GM12878 (cell line): ENCODE measurements around the gene CASS4. TPM values are rescaled to one million over a fixed set of nuclear protein-coding genes. Genes with fewer than 3 reads are reported as not detected.

Experiments
- ATAC-seq: fragments of 200-7000 bp; cut with Tn5 transposase; 3 replicates; pipeline ENCODE4 v1.9.1; 2020; ENCODE audit warnings: mild to moderate bottlenecking, moderate library complexity
- BruUV-seq: library from RNA; stranded (reverse); fragments of 400-500 nt; replicated peaks from 2 replicates; lab custom pipeline; 2021; lab: Mats Ljungman, UMichigan
- CTCF ChIA-PET: fragments of 300-600 bp; sonication (Branson Sonifier 250); formaldehyde crosslinking; extraction: SDS; loops from one replicate; lab custom pipeline; 2021; ENCODE audit warnings: inconsistent platforms; lab: Yijun Ruan, JAX
- POLR2A ChIA-PET: fragments of 350-600 bp; formaldehyde crosslinking; extraction: SDS; loops from one replicate; lab custom pipeline; 2021; ENCODE audit warnings: inconsistent platforms; lab: Charles Lee
- RAD21 ChIA-PET: fragments of 300-600 bp; sonication (Branson Sonifier 250); formaldehyde crosslinking; loops from one replicate; lab custom pipeline; 2023; ENCODE audit warnings: antibody characterized with exemption; ENCODE audit not compliant: unreplicated experiment; lab: Charles Lee
- SMC1A ChIA-PET: fragments of 300-600 bp; sonication (Branson Sonifier 250); formaldehyde crosslinking; loops from one replicate; lab custom pipeline; 2023; ENCODE audit not compliant: unreplicated experiment, uncharacterized antibody; lab: Charles Lee
- DNase-seq: peaks from one replicate; pipeline ENCODE4 v3.0.0-alpha.2; 2011; ENCODE audit warnings: low read depth, low spot score
- FAIRE-seq: peaks from 3 replicates; lab custom pipeline; 2011; peaks lifted over from hg19 to GRCh38; lab: Jason Lieb, UNC
- H2AFZ ChIP-seq: 2 replicates; pipeline ENCODE4 v1.6.0; 2011; ENCODE audit warnings: low read depth, low read length, control low read depth; ENCODE audit not compliant: control insufficient read depth
- H3K27ac ChIP-seq: 2 replicates; pipeline ENCODE4 v1.5.1; 2011; ENCODE audit warnings: control low read depth; ENCODE audit not compliant: control insufficient read depth, insufficient read depth
- H3K27me3 ChIP-seq, 2 experiments: replicated peaks in 1 of 2; 2 replicates each; pipeline versions ENCODE4 v1.6.0 to v1.6.1; 2011; ENCODE audit warnings: low read length in 1 of 2; ENCODE audit not compliant: control insufficient read depth in 2 of 2, insufficient read depth in 2 of 2
- H3K36me3 ChIP-seq, 2 experiments: 2 replicates each; pipeline ENCODE4 v1.5.1; 2011; ENCODE audit warnings: low read length in 1 of 2; ENCODE audit not compliant: control insufficient read depth in 2 of 2, insufficient read depth in 2 of 2
- H3K4me1 ChIP-seq: 2 replicates; pipeline ENCODE4 v1.6.1; 2011; ENCODE audit warnings: mild to moderate bottlenecking, low read length, moderate library complexity, mixed read lengths; ENCODE audit not compliant: control insufficient read depth, insufficient read depth
- H3K4me2 ChIP-seq: 2 replicates; pipeline ENCODE4 v1.6.0; 2011; ENCODE audit warnings: control low read depth; ENCODE audit not compliant: control insufficient read depth, insufficient read depth
- H3K4me3 ChIP-seq: fragments of 200-600 bp; sonication (generic); 2 replicates; pipeline ENCODE4 v1.5.1; 2016
- H3K79me2 ChIP-seq: 2 replicates; pipeline ENCODE4 v1.6.0; 2011; ENCODE audit warnings: low read length; ENCODE audit not compliant: control insufficient read depth, insufficient read depth
- H3K9ac ChIP-seq: 2 replicates; pipeline ENCODE4 v1.8.0; 2011; ENCODE audit warnings: low read length, control low read depth, mixed read lengths; ENCODE audit not compliant: control insufficient read depth, insufficient read depth
- H3K9me3 ChIP-seq: replicated peaks from 3 replicates; pipeline ENCODE4 v1.5.1; 2011; ENCODE audit warnings: mild to moderate bottlenecking, low read length; ENCODE audit not compliant: control insufficient read depth, insufficient read depth
- H4K20me1 ChIP-seq: 2 replicates; pipeline ENCODE4 v1.6.0; 2011; ENCODE audit not compliant: control insufficient read depth, insufficient read depth
- BACH1 ChIP-seq: fragments of 450-650 bp; IDR thresholded peaks from 2 replicates; pipeline ENCODE4 v1.6.1; 2017; ENCODE audit warnings: mild to moderate bottlenecking, borderline replicate concordance
- CBX5 ChIP-seq: sonication (generic); IDR thresholded peaks from 2 replicates; pipeline ENCODE4 v1.6.1; 2016; ENCODE audit warnings: low read depth, moderate library complexity, mild to moderate bottlenecking, inconsistent platforms
- HDAC6 ChIP-seq: fragments of 200-600 bp; sonication (generic); IDR thresholded peaks from one replicate; pipeline ENCODE4 v1.8.0; 2017; ENCODE audit warnings: antibody characterized with exemption; ENCODE audit not compliant: unreplicated experiment
- KAT2A ChIP-seq: conservative IDR thresholded peaks from 2 replicates; pipeline ENCODE4 v1.6.1; 2011; ENCODE audit warnings: low read depth, low read length; ENCODE audit not compliant: control insufficient read depth
- MAX ChIP-seq: IDR thresholded peaks from 2 replicates; pipeline ENCODE4 v1.6.1; 2012; ENCODE audit warnings: low read depth, low read length, improper control_type of control experiment
- MLLT1 ChIP-seq: fragments of 450-650 bp; IDR thresholded peaks from 2 replicates; pipeline ENCODE4 v1.6.1; 2016; ENCODE audit warnings: mild to moderate bottlenecking
- TARDBP ChIP-seq: IDR thresholded peaks from 2 replicates; pipeline ENCODE4 v1.6.1; 2016; ENCODE audit warnings: borderline replicate concordance
- ZBED1 ChIP-seq: IDR thresholded peaks from 2 replicates; pipeline ENCODE4 v1.6.1; 2016; ENCODE audit warnings: borderline replicate concordance
- ZBTB40 ChIP-seq: fragments of 450-650 bp; IDR thresholded peaks from 2 replicates; pipeline ENCODE4 v1.6.1; 2016; ENCODE audit warnings: mild to moderate bottlenecking, moderate library complexity, borderline replicate concordance
- ZNF592 ChIP-seq: fragments of 450-650 bp; IDR thresholded peaks from 2 replicates; pipeline ENCODE4 v1.6.1; 2017; ENCODE audit warnings: mild to moderate bottlenecking, moderate library complexity
- WGBS: methylation state at CpG from one replicate; pipeline ENCODE4 v1.1.6; 2016; ENCODE audit warnings: low lambda C conversion rate; ENCODE audit not compliant: insufficient replicate concordance, insufficient coverage; ENCODE audit errors: missing lambda C conversion rate; 5-methylcytosine and 5-hydroxymethylcytosine counted together
- in situ Hi-C: fragments of 300-500 bp; cut with MboI; formaldehyde crosslinking; loops from 9 replicates; pipeline ENCODE4 v1.14.3; 2018; ENCODE audit warnings: mixed read lengths
- intact Hi-C: fragments of 100-400 bp; cut with micrococcal nuclease; formaldehyde crosslinking; loops from one replicate; pipeline ENCODE4 v1.14.2; 2022; ENCODE audit not compliant: unreplicated experiment
- polyA plus RNA-seq, 11 experiments: library from polyadenylated mRNA; depleted of rRNA in 4 of 11; unstranded in 6 of 11; stranded (reverse) in 5 of 11; fragments of >200 nt; fragmentation: Nextera tagmentation in 4 of 11; fragmentation: Illumina TruSeq in 1 of 11; extraction: Ambion mirVana in 4 of 11; extraction: Trizol in 1 of 11; gene quantifications; 1 replicate in 1 of 11; 2 replicates in 10 of 11; pipeline versions ENCODE4 v1.2.1 to v1.2.3, GENCODE V29; 2011 to 2016; ENCODE audit warnings: inconsistent platforms in 2 of 11, missing spikeins in 2 of 11, low read depth in 1 of 11
- total RNA-seq, 4 experiments: library from RNA; depleted of rRNA in 3 of 4; stranded (reverse); fragments of >200 nt in 3 of 4; fragmentation: Illumina TruSeq in 1 of 4; extraction: Trizol in 1 of 4; gene quantifications; 2 replicates each; pipeline versions ENCODE4 v1.2.1 to v1.2.3, GENCODE V29; 2013 to 2021

Gene CASS4
- total and polyA plus RNA-seq, 10 of the 15 experiments (the other 5 are each of a cell fraction or from before 2014, with no cell fraction given) = 0.04 to 0.24 (median 0.11) TPM; not detected in 1

- POLR2A ChIA-PET = no interaction called here
- TF ChIP-seq ZBTB40 = no peak
- no peak for TF ChIP-seq TARDBP
- no peak for TF ChIP-seq BACH1
- TF ChIP-seq MLLT1 = no peak
- TF ChIP-seq MAX = no peak
- no peak for TF ChIP-seq ZNF592
- TF ChIP-seq HDAC6 = no peak
- no peak for TF ChIP-seq ZBED1
- no peak for TF ChIP-seq KAT2A
- TF ChIP-seq CBX5 = no peak
Measured at GRCh38 chr20:56409521-56409920, 2.5 kb upstream of the CASS4 start.

More at GRCh38 chr20:56409521-56409920, 2.5 kb upstream of the CASS4 start:
- Histone ChIP-seq H3K27me3 (no peaks in the 10 kb centered on the region), H3K4me2 (no peak overlapping the region), H4K20me1 (no peaks in the 10 kb centered on the region), H3K9ac (no peak overlapping the region), H3K27ac (no peak overlapping the region), H3K9me3 (no peaks in the 10 kb centered on the region), H3K4me1 (peaks cover 6% of the 10 kb centered on the region; the same call in 1 of the 2 replicates), H3K36me3 (peaks cover 1 to 18% of the 10 kb centered on the region in 2 experiments; a peak in 2 of 4 replicates), H3K79me2 (no peaks in the 10 kb centered on the region), H3K4me3 (no peak overlapping the region), H2AFZ (no peak overlapping the region)
- intact Hi-C loops = no loop called here
- SMC1A ChIA-PET = interaction anchor here (1.0 to 1.2 kb wide), 3 partner anchors 14 to 18 kb away, joined by 3 to 4 read pairs (median 3); partner anchors contain the start of gene AURKA
- RAD21 ChIA-PET = no interaction called here
- no TSS peak for BruUV-seq
- DNase-seq (no peak), ATAC-seq (no peak), FAIRE-seq (no peak)
- 97% methylated on average over 5 of the region's 5 CpGs for WGBS
- in situ Hi-C loops = no loop called here
- CTCF ChIA-PET = no interaction called here
